ENCODE results near the gene DUSP22. TPM values are rescaled to one million over a fixed set of nuclear protein-coding genes. Genes with fewer than 3 reads are reported as not detected.

Gene DUSP22
- total RNA-seq, 1 experiment from 2014 or later = 19.2 TPM

DNA sequence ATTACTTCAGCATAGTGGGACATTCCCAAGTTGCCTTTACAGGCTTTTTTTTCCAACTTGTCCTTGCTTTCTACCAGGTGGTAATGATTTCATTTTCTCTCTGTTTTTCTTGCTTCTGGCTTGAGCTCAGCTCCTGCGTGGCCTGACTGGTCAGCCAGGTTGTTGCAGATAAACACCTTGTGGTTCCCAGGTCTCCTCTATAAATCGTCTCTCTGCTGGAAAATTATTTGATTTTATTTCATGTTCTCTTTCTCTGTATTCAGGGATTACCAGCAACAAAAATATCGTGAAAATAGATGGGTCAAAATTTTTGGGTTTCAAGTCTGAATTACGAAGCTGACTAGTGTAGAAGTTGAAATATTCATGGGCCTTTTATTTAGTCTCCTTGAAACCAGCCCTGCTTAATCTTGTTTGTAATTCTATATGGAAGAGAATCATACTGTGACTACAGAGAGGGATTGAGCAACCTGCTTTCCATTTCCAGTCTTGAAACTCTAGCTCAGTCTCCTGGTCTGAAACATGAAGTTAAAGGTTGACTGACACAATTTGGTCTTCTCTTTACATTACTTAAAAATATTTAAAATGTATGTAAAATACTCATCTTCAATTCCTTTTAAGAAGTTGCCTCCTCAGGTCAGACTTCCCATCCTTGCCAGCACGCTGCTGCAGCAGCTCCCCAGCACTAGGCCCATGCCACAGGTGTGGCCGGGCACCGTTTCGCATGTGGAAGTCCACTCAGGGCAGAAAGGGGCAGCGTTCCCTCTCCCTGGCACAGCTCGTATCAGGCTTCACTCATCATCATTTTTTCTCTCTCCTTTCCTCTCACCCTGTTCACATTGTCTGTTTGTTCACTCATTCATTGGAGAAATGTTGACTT is 7.1 kb downstream of the DUSP22 start:
- RAD21 ChIA-PET (ENCODE audit: low non-redundant PET in 1 of 2, low total read pairs in 2 of 2, uncharacterized antibody in 2 of 2, unreplicated experiment in 2 of 2) = no interaction called here
- intact Hi-C loops (cut with micrococcal nuclease) = no loop called here
- H3K4me1 ChIP-seq (ENCODE audit: control insufficient read depth in 1 of 2, insufficient read depth in 2 of 2, low read length in 2 of 2) = no peaks in the 10 kb centered on the region
- no peaks in the 10 kb centered on the region for H3K36me3 ChIP-seq (ENCODE audit: control insufficient read depth in 1 of 2, insufficient read depth in 2 of 2, low read length in 2 of 2)
- CTCF ChIA-PET = no interaction called here
- POLR2A ChIA-PET = no interaction called here
- TF ChIP-seq EZH2phosphoT487 (IDR thresholded peaks at IDR 0.05; ENCODE audit: borderline replicate concordance) (no peak), SP1 (IDR thresholded peaks at IDR 0.05; ENCODE audit: low read depth) (no peak), CBX3 (IDR thresholded peaks at IDR 0.05; ENCODE audit: low read depth) (no peak), TCF7L2 (IDR thresholded peaks at IDR 0.05; ENCODE audit: borderline replicate concordance, extremely low read depth, insufficient read depth, insufficient read length) (no peak), POLR2A (IDR thresholded peaks at IDR 0.05; ENCODE audit: borderline replicate concordance, extremely low read depth, insufficient read depth, insufficient read length) (no peak), SIN3A (IDR thresholded peaks at IDR 0.05; ENCODE audit: low read depth) (no peak), POLR2AphosphoS5 (IDR thresholded peaks at IDR 0.05; ENCODE audit: low read depth, low read length) (no peak), RAD21 (IDR thresholded peaks at IDR 0.05; ENCODE audit: low read depth) (no peak), EGR1 (IDR thresholded peaks at IDR 0.05; ENCODE audit: low read depth) (no peak), YY1 (IDR thresholded peaks at IDR 0.05; ENCODE audit: extremely low read depth, insufficient replicate concordance, low read depth, low read length) (no peak), CEBPB (IDR thresholded peaks at IDR 0.05; ENCODE audit: low read depth) (no peak), JUND (IDR thresholded peaks at IDR 0.05) (no peak), ZNF274 (IDR thresholded peaks at IDR 0.05; ENCODE audit: low read depth, low read length) (no peak), FOSL1 (IDR thresholded peaks at IDR 0.05; ENCODE audit: low read depth) (no peak), EZH2 (IDR thresholded peaks at IDR 0.05) (no peak)
- TF ChIP-seq, protein P1, sequence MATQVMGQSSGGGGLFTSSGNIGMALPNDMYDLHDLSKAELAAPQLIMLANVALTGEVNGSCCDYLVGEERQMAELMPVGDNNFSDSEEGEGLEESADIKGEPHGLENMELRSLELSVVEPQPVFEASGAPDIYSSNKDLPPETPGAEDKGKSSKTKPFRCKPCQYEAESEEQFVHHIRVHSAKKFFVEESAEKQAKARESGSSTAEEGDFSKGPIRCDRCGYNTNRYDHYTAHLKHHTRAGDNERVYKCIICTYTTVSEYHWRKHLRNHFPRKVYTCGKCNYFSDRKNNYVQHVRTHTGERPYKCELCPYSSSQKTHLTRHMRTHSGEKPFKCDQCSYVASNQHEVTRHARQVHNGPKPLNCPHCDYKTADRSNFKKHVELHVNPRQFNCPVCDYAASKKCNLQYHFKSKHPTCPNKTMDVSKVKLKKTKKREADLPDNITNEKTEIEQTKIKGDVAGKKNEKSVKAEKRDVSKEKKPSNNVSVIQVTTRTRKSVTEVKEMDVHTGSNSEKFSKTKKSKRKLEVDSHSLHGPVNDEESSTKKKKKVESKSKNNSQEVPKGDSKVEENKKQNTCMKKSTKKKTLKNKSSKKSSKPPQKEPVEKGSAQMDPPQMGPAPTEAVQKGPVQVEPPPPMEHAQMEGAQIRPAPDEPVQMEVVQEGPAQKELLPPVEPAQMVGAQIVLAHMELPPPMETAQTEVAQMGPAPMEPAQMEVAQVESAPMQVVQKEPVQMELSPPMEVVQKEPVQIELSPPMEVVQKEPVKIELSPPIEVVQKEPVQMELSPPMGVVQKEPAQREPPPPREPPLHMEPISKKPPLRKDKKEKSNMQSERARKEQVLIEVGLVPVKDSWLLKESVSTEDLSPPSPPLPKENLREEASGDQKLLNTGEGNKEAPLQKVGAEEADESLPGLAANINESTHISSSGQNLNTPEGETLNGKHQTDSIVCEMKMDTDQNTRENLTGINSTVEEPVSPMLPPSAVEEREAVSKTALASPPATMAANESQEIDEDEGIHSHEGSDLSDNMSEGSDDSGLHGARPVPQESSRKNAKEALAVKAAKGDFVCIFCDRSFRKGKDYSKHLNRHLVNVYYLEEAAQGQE (IDR thresholded peaks at IDR 0.05; ENCODE audit: low read depth) = no peak
- TF ChIP-seq, protein P2, sequence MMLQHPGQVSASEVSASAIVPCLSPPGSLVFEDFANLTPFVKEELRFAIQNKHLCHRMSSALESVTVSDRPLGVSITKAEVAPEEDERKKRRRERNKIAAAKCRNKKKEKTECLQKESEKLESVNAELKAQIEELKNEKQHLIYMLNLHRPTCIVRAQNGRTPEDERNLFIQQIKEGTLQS (IDR thresholded peaks at IDR 0.05) = no peak
- TF ChIP-seq, protein P3, sequence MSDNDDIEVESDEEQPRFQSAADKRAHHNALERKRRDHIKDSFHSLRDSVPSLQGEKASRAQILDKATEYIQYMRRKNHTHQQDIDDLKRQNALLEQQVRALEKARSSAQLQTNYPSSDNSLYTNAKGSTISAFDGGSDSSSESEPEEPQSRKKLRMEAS (IDR thresholded peaks at IDR 0.05) = no peak
- no TSS peak for BruUV-seq (replicated peaks)
- H3K4me2 ChIP-seq (ENCODE audit: low read length) = no peak overlapping the region
- ATAC-seq (no peak), DNase-seq (ENCODE audit: low read depth, low spot score) (no peak)
- H4K20me1 ChIP-seq (ENCODE audit: insufficient read depth) = no peaks in the 10 kb centered on the region
- no peaks in the 10 kb centered on the region for H3K27me3 ChIP-seq (ENCODE audit: insufficient read depth, low read length)
- no peaks in the 10 kb centered on the region for H3K9me2 ChIP-seq (ENCODE audit: insufficient read depth)
- no peak overlapping the region for H2AFZ ChIP-seq (ENCODE audit: low read depth, low read length, poor library complexity, severe bottlenecking)
- H3K9ac ChIP-seq (ENCODE audit: low read length) = no peak overlapping the region
- H3K27ac ChIP-seq (ENCODE audit: low read depth, low read length) = no peak overlapping the region
- no peak overlapping the region for H3K4me3 ChIP-seq (replicated peaks in 1 of 2; ENCODE audit: low read depth in 1 of 2, low read length in 2 of 2)
- H3K79me2 ChIP-seq (ENCODE audit: insufficient read depth, low read length) = no peaks in the 10 kb centered on the region
- peaks cover 0 to 9% of the 10 kb centered on the region in 2 experiments; a peak in 2 of 4 replicates for H3K9me3 ChIP-seq (ENCODE audit: control insufficient read depth in 1 of 2, insufficient read depth in 1 of 2, low read depth in 1 of 2, low read length in 2 of 2)
